ENCODE measurements around the gene ALPL.

Gene ALPL

GRCh38 chr1:21610027-21610426 lies 100.8 kb downstream of the ALPL start:
- peaks cover 5% of the 10 kb centered on the region for H3K4me1 ChIP-seq (ENCODE audit: insufficient read depth, poor library complexity, severe bottlenecking)
- H3K27ac ChIP-seq (ENCODE audit: poor library complexity, severe bottlenecking), result no peak overlapping the region
- DNase-seq (ENCODE audit: low spot score) (no peak), ATAC-seq (ENCODE audit: low read depth) (no peak)
- no peaks in the 10 kb centered on the region for H3K36me3 ChIP-seq (ENCODE audit: low read depth)
- no peaks in the 10 kb centered on the region for H3K27me3 ChIP-seq (ENCODE audit: insufficient read depth, poor library complexity, severe bottlenecking)
- TF ChIP-seq, protein P1, sequence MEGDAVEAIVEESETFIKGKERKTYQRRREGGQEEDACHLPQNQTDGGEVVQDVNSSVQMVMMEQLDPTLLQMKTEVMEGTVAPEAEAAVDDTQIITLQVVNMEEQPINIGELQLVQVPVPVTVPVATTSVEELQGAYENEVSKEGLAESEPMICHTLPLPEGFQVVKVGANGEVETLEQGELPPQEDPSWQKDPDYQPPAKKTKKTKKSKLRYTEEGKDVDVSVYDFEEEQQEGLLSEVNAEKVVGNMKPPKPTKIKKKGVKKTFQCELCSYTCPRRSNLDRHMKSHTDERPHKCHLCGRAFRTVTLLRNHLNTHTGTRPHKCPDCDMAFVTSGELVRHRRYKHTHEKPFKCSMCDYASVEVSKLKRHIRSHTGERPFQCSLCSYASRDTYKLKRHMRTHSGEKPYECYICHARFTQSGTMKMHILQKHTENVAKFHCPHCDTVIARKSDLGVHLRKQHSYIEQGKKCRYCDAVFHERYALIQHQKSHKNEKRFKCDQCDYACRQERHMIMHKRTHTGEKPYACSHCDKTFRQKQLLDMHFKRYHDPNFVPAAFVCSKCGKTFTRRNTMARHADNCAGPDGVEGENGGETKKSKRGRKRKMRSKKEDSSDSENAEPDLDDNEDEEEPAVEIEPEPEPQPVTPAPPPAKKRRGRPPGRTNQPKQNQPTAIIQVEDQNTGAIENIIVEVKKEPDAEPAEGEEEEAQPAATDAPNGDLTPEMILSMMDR (IDR thresholded peaks at IDR 0.05; ENCODE audit: poor library complexity, severe bottlenecking), result no peak
- H3K4me3 ChIP-seq (ENCODE audit: severe bottlenecking), result no peak overlapping the region
- no peaks in the 10 kb centered on the region for H3K9me3 ChIP-seq (ENCODE audit: severe bottlenecking)

DNA sequence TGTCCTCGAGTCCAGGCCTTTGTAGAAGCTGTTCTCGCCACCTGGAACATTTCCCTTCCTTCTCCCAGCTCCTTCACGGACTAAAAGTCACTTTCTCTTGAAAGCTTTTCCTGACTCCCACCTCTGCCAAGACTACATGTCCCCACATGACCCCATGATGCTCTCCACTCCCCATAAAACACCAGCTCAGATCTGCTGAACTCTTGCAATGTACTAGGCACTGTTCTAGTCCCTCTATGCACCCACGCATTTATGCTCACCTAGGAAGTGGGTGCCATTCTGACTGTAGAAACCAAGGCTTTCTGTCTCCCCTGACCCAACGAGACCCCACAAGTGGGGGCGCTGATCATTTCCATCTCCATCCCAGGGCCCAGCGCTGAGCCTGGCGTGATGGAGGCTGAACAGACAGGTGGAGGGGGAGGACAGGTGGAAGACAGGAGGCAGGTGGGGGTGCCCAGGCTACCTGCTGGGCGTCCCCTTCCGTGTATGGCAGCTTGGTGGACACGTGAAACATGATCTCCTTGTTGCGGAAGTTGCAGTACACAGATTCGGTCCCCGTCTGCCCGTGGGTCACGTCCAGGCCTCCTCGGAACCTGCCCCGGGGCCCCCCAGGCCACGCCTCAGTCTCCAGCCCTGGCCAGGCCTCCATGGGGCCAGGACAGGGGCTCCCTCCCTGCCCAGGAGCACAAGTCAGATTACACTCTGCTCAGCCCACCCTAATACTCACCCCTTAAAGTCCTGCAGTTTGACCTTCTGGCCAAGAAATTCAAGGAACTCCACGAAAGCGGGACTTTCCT lies 102.0 kb downstream of the ALPL start:
- ATAC-seq (ENCODE audit: low read depth), result no peak
- Histone ChIP-seq H3K27me3 (ENCODE audit: insufficient read depth, poor library complexity, severe bottlenecking) (no peaks in the 10 kb centered on the region), H3K36me3 (ENCODE audit: low read depth) (no peaks in the 10 kb centered on the region), H3K4me3 (ENCODE audit: severe bottlenecking) (no peak overlapping the region), H3K9me3 (ENCODE audit: severe bottlenecking) (no peaks in the 10 kb centered on the region), H3K27ac (ENCODE audit: poor library complexity, severe bottlenecking) (no peak overlapping the region), H3K4me1 (ENCODE audit: insufficient read depth, poor library complexity, severe bottlenecking) (peaks cover 5% of the 10 kb centered on the region)
- TF ChIP-seq, protein P1 (IDR thresholded peaks at IDR 0.05; ENCODE audit: poor library complexity, severe bottlenecking), result no peak
- DNase-seq (ENCODE audit: low spot score), result no peak

- Histone ChIP-seq H3K27me3 (ENCODE audit: insufficient read depth, poor library complexity, severe bottlenecking) (no peaks in the 10 kb centered on the region), H3K4me1 (ENCODE audit: insufficient read depth, poor library complexity, severe bottlenecking) (peaks cover 5% of the 10 kb centered on the region), H3K36me3 (ENCODE audit: low read depth) (no peaks in the 10 kb centered on the region), H3K9me3 (ENCODE audit: severe bottlenecking) (no peaks in the 10 kb centered on the region), H3K27ac (ENCODE audit: poor library complexity, severe bottlenecking) (no peak overlapping the region), H3K4me3 (ENCODE audit: severe bottlenecking) (no peak overlapping the region)
- ATAC-seq (ENCODE audit: low read depth), result no peak
- no peak for DNase-seq (ENCODE audit: low spot score)
- TF ChIP-seq, protein P1 (IDR thresholded peaks at IDR 0.05; ENCODE audit: poor library complexity, severe bottlenecking), result no peak
Measured at GRCh38 chr1:21612057-21612456, 102.8 kb downstream of the ALPL start.

- peaks cover 5% of the 10 kb centered on the region for H3K4me1 ChIP-seq (ENCODE audit: insufficient read depth, poor library complexity, severe bottlenecking)
- no peaks in the 10 kb centered on the region for H3K36me3 ChIP-seq (ENCODE audit: low read depth)
- TF ChIP-seq, protein P1 (IDR thresholded peaks at IDR 0.05; ENCODE audit: poor library complexity, severe bottlenecking), result no peak
- H3K9me3 ChIP-seq (ENCODE audit: severe bottlenecking), result no peaks in the 10 kb centered on the region
- DNase-seq (ENCODE audit: low spot score) (no peak), ATAC-seq (ENCODE audit: low read depth) (no peak)
- H3K27ac ChIP-seq (ENCODE audit: poor library complexity, severe bottlenecking), result no peak overlapping the region
- H3K27me3 ChIP-seq (ENCODE audit: insufficient read depth, poor library complexity, severe bottlenecking), result no peaks in the 10 kb centered on the region
- H3K4me3 ChIP-seq (ENCODE audit: severe bottlenecking), result no peak overlapping the region
Measured at GRCh38 chr1:21613072-21613867, 104.0 kb downstream of the ALPL start.
